ENCODE results near the gene POU2F2.
"Not testable (repeated sequence)": the region's sequence is repeated elsewhere in the genome, so short reads cannot be mapped to it uniquely, and the experiment has no call there.

Gene POU2F2

GRCh38 chr19:42111811-42112210, 20.4 kb downstream of the POU2F2 start:
- no peak overlapping the region for H3K4me3 ChIP-seq (ENCODE audit: low read depth, low read length)
- DNase-seq (ENCODE audit: low read depth) = no peak
- no peak for TF ChIP-seq CTCF (IDR thresholded peaks at IDR 0.05; ENCODE audit: low read depth, low read length, missing control alignments)

- DNase-seq (ENCODE audit: low read depth) = no peak
- no peak overlapping the region for H3K4me3 ChIP-seq (ENCODE audit: low read depth, low read length)
- no peak for TF ChIP-seq CTCF (IDR thresholded peaks at IDR 0.05; ENCODE audit: low read depth, low read length, missing control alignments)
Observed at GRCh38 chr19:42111384-42111783, 20.9 kb downstream of the POU2F2 start.

- H3K4me3 ChIP-seq (ENCODE audit: low read depth, low read length) = no peak overlapping the region
- no peak for DNase-seq (ENCODE audit: low read depth)
- no peak for TF ChIP-seq CTCF (IDR thresholded peaks at IDR 0.05; ENCODE audit: low read depth, low read length, missing control alignments)
Observed at GRCh38 chr19:42110658-42111057, 21.6 kb downstream of the POU2F2 start.

- H3K4me3 ChIP-seq (ENCODE audit: low read depth, low read length) = no peak overlapping the region
- DNase-seq (ENCODE audit: low read depth) = no peak
- no peak for TF ChIP-seq CTCF (IDR thresholded peaks at IDR 0.05; ENCODE audit: low read depth, low read length, missing control alignments)
Observed at GRCh38 chr19:42109896-42110295, 22.4 kb downstream of the POU2F2 start.

- peak; percentile 100 for TF ChIP-seq CTCF (IDR thresholded peaks at IDR 0.05; ENCODE audit: low read depth, low read length, missing control alignments)
- DNase-seq (ENCODE audit: low read depth) = peak; percentile 82
- H3K4me3 ChIP-seq (ENCODE audit: low read depth, low read length) = no peak overlapping the region
Observed at GRCh38 chr19:42108527-42109389, 23.5 kb downstream of the POU2F2 start.

GRCh38 chr19:42105368-42105767, 26.9 kb downstream of the POU2F2 start:
- no peak for DNase-seq (ENCODE audit: low read depth)
- H3K4me3 ChIP-seq (ENCODE audit: low read depth, low read length) = no peak overlapping the region
- TF ChIP-seq CTCF (IDR thresholded peaks at IDR 0.05; ENCODE audit: low read depth, low read length, missing control alignments) = no peak

- no peak for DNase-seq (ENCODE audit: low read depth)
- H3K4me3 ChIP-seq (ENCODE audit: low read depth, low read length) = no peak overlapping the region
- no peak for TF ChIP-seq CTCF (IDR thresholded peaks at IDR 0.05; ENCODE audit: low read depth, low read length, missing control alignments)
Observed at GRCh38 chr19:42102877-42103276, 29.4 kb downstream of the POU2F2 start.

- not testable (repeated sequence) for DNase-seq (ENCODE audit: low read depth); H3K4me3 ChIP-seq (ENCODE audit: low read depth, low read length)
Observed at GRCh38 chr19:42100241-42100640, 32.0 kb downstream of the POU2F2 start.

Data from GM12864 (cell line).